Omental fat pad (tissue), 4 donors: ENCODE data around the gene NLGN1. TPM values are rescaled to one million over a fixed set of nuclear protein-coding genes. Genes with fewer than 3 reads are reported as not detected.

Source experiments
- ATAC-seq: fragments of 150-250 bp; one replicate; pipeline ENCODE4 v1.9.1; 2016; ENCODE audit warnings: mild to moderate bottlenecking, moderate library complexity; ENCODE audit not compliant: low FRiP score
- DNase-seq: peaks from one replicate; pipeline ENCODE4 v3.0.0-alpha.2; 2019; ENCODE audit warnings: low spot score
- total RNA-seq, 4 donors: library from RNA; depleted of rRNA; stranded (reverse); fragments of >200 nt; gene quantifications; one replicate each; pipeline ENCODE4 v1.1.0, GENCODE V29; 2016
- TF ChIP-seq, protein P1 (sequence below), 3 donors: fragments of 450-650 bp; IDR thresholded peaks; one replicate each; pipeline ENCODE4 v1.5.1; 2016 to 2017; ENCODE audit warnings: antibody characterized with exemption in 3 of 3, mild to moderate bottlenecking in 3 of 3, moderate library complexity in 2 of 3

The NLGN1 gene
- total RNA-seq, 4 donors from 2014 or later, result 5.3 to 17.4 (median 12.5) TPM

DNA sequence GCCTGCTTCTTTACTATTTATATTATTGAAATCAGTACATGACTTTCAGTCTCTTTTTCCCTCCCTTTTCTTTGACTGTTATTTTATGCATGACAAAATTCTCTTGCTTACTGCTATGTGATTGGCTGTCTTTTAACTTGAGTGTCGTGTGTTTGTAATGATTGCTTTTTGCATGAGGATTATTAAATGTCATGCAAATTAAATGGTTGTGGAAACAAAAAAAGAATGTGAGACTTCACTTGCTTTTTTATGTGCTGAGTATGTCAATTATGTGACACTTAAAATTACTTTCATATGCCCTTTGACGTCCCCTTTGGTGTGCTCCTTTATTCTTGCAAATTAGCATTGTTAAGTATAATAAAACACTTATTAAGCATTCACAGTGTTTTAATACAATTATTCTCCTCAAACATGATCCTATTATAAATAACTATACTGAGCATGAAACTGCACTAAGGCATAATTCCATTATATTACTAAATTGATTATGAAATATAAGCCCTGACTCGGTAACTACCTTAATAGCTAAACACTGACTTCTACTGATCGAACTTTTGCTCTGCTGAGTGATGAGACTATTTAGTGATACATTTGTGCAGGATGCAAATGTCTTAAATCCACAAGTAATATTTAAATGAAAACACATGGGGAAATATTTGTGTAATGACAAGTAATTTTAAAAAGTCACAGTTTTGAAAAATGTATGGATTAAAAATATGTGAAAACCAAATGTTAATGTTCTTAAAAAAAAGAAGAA, 401.7 kb downstream of the NLGN1 start:
- DNase-seq (no peak), ATAC-seq (no peak)
- TF ChIP-seq, protein P1, sequence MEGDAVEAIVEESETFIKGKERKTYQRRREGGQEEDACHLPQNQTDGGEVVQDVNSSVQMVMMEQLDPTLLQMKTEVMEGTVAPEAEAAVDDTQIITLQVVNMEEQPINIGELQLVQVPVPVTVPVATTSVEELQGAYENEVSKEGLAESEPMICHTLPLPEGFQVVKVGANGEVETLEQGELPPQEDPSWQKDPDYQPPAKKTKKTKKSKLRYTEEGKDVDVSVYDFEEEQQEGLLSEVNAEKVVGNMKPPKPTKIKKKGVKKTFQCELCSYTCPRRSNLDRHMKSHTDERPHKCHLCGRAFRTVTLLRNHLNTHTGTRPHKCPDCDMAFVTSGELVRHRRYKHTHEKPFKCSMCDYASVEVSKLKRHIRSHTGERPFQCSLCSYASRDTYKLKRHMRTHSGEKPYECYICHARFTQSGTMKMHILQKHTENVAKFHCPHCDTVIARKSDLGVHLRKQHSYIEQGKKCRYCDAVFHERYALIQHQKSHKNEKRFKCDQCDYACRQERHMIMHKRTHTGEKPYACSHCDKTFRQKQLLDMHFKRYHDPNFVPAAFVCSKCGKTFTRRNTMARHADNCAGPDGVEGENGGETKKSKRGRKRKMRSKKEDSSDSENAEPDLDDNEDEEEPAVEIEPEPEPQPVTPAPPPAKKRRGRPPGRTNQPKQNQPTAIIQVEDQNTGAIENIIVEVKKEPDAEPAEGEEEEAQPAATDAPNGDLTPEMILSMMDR (IDR thresholded peaks at IDR 0.05), result no peak

DNA sequence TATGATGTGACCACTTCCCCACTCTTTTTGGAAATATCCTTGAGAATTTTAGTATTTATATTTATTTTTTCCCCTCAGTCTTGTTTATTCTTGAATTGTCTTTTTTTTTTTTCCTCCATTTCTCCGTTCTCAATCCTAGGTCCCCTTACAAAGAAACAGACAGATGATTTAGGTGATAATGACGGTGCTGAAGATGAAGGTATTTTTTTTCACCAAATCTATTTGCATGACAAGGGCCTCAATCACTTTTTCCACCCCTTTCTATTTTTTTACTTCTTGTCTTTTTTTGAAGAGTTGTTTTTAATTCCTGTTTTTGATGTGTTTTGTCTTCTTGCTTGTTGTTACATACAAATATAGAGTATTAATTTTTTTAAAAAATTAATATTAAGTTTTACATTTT, 402.6 kb downstream of the NLGN1 start:
- TF ChIP-seq, protein P1 (IDR thresholded peaks at IDR 0.05), result no peak
- no peak for ATAC-seq

DNA sequence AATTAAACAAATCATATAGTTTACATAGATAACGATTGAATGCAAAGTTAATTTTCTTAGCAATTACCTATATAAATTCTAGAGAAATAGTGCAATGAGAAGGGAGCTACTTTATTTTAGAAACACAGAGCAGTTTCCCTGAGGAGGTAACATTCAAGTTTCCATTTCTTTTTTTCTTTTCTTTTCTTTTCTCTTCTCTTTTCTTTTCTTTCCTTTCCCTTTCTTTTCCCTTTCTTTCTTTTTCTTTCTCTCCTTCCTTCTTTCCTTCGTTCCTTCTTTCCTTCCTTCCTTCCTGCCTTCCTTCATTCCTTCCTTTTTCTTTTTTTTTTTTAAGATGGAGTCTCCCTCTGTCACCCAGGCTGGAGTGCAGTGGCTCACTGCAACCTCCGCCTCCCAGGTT, 417.3 kb downstream of the NLGN1 start:
- TF ChIP-seq, protein P1 (IDR thresholded peaks at IDR 0.05), result no peak
- ATAC-seq (no peak), DNase-seq (no peak)

More for the DNA sequence above, 402.6 kb downstream of the NLGN1 start:
- no peak for DNase-seq

DNA sequence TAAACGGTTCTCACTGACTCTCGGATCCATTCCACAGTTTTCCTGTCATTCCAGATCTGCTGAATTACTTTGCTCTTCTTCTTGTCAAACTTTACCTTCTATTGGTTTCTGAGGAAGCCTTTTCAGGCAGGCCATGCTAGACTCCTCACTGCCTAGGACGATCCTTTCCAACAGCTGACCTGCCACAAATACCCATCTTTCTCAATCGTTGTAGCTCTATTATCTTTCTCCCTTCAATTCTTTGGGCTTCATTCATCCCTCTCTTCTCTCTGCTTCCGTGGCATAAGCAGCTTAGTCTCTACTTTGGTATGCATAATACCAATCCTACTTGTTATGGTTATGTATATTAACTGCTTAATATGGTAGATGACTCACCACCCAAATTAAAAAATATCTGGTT, 421.8 kb downstream of the NLGN1 start:
- TF ChIP-seq, protein P1 (IDR thresholded peaks at IDR 0.05), result no peak
- ATAC-seq, result no peak
- DNase-seq, result no peak

DNA sequence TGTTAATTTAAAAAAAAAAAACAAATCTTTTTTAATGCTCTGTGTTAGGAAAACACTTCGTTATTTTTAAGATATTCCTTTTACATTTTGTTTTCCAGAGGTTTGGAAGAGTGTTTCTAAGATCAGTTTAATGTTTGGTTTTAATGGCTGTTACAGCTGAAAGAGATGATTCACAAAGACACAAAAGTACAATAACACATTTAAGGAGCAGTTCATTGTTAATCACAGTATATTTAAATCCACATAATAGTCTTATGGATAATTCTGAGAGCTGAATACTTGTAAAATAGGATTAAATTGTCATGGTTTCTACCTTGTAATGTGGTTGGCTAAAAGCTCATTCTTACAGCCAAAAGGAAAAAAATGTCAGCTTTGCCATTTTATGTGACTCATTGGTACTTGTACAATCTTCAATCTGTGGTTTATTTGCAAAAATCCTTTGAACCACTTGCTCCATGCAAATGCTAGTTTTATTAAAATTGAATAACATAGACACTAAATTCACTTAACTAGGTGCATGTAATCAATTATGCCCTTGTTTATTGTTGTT, 426.4 kb downstream of the NLGN1 start:
- ATAC-seq, result no peak

DNA sequence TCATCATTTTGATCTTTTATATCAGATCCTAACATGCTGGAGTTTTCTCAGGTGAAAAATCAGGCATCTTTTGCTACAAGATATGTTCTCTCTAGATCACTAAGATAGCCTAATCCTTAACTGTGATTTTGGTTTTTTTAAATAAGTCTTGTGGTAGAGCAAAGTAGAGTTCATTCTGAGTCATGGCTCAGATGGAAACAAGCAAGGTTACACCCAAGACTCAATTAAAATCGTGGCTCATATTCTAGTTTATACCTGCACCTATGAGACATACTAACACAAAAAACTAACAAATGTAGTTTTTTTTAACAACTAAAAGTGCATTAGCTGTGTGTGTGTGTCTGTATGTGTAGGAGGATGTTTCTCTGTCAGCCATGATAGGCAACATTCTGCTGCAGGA, 428.2 kb downstream of the NLGN1 start:
- no peak for ATAC-seq
- no peak for DNase-seq
- TF ChIP-seq, protein P1 (IDR thresholded peaks at IDR 0.05), result no peak

More for the DNA sequence above, 426.4 kb downstream of the NLGN1 start:
- TF ChIP-seq, protein P1 (IDR thresholded peaks at IDR 0.05), result no peak
- DNase-seq, result no peak

DNA sequence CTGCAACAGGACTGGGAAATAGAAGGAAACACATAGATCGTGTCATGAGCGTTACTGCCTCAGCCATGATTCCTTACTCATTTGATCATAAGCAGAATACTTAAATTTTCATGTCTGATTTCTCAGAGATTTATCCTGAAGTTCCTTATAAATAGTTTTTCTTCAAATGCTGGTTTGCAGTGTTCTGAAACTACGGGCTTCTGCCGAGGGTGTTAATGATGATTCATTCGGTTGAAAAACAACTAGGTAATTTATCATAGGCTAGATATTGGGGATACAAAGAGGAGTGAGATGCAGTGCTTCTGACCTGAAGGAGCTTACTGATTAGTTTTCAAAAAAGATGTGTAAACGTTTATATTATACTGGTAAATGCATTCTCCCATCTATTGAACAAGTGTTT, 428.9 kb downstream of the NLGN1 start:
- DNase-seq, result no peak
- ATAC-seq, result peak; percentile 78
- TF ChIP-seq, protein P1 (IDR thresholded peaks at IDR 0.05), result no peak
